OCI-LY1 (cell line): ENCODE data around the gene POLR2J.
"Not testable (repeated sequence)": the region's sequence is repeated elsewhere in the genome, so short reads cannot be mapped to it uniquely, and the experiment has no call there.

Source experiments
- EZH2 ChIP-seq: fragments of 200-600 bp; sonication (generic), shearing (Covaris generic); IDR thresholded peaks from 2 replicates; pipeline ENCODE4 v1.8.0; 2017; ENCODE audit warnings: borderline replicate concordance, mixed run types, mild to moderate bottlenecking, antibody characterized with exemption, low read length, moderate library complexity, mixed read lengths
- TF ChIP-seq, protein P1 (sequence below): fragments of 200-600 bp; sonication (generic), shearing (Covaris generic); IDR thresholded peaks from 2 replicates; pipeline ENCODE4 v1.5.1; 2017; ENCODE audit warnings: mild to moderate bottlenecking, antibody characterized with exemption, low read length, moderate library complexity, mixed read lengths

DNA sequence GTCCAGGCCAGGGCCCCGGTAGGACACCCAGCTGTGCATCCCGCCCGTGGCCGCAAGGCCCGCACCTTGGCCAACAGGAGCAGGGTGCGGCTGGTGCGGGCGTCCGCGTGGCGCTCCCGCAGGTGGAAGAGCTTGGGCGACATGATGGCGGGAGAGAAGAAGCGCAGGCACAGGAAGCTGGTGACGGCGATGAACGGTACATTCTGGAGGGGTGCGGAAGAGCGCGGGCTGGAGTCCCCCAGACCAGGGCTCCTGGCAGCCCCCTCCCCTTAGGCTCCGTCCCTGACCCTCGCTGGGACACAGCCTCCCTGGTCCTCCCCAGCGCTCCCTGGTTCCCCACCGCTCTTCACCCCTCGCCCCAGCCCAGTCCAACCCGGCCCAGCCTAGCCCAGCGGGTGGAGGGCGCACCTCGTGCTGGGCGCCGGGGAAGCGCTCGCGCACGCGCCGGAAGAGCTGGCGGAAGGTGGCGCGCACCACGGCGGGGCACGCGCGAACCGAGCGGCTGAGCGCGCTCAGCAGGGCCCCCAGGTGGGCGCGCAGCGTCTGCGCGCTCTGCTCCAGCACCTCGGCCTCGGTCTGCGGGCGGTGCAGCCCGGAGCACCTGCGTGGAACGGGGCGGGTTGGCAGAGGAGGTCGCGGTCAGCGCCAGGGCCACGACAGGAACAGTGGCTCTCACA, 15.9 kb upstream of the POLR2J start:
- TF ChIP-seq, protein P1, sequence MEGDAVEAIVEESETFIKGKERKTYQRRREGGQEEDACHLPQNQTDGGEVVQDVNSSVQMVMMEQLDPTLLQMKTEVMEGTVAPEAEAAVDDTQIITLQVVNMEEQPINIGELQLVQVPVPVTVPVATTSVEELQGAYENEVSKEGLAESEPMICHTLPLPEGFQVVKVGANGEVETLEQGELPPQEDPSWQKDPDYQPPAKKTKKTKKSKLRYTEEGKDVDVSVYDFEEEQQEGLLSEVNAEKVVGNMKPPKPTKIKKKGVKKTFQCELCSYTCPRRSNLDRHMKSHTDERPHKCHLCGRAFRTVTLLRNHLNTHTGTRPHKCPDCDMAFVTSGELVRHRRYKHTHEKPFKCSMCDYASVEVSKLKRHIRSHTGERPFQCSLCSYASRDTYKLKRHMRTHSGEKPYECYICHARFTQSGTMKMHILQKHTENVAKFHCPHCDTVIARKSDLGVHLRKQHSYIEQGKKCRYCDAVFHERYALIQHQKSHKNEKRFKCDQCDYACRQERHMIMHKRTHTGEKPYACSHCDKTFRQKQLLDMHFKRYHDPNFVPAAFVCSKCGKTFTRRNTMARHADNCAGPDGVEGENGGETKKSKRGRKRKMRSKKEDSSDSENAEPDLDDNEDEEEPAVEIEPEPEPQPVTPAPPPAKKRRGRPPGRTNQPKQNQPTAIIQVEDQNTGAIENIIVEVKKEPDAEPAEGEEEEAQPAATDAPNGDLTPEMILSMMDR, result not testable (repeated sequence)
- not testable (repeated sequence) for TF ChIP-seq EZH2
